ENCODE results near the gene CRISP2. TPM values are rescaled to one million over a fixed set of nuclear protein-coding genes. Genes with fewer than 3 reads are reported as not detected.

The CRISP2 gene
- total and polyA plus RNA-seq, 2 of the 8 experiments (the other 6 are each of a cell fraction or from before 2014, with no cell fraction given) = 0.06 TPM; not detected in 1

DNA sequence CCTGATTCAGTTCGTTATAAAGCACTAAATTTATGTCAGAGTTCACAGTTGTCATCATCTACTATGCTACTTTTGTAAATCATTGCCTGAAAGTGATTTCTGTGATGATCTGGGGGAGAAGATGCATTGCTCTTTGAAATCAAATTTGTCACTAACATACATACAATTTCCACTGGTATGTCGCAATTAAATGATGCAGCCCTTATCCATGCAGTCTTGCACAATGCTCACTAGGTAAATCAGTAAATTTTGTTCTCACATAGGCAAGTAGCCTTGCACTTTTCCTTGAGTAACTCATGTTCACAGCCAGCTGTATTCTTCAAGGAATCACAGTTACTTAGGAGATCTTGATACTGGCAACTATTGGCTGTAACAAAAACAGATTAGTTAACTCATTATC, 20.8 kb downstream of the CRISP2 start:
- TF ChIP-seq PHF8 (conservative IDR thresholded peaks at IDR 0.05; ENCODE audit: low read depth, low read length) = no peak
- TF ChIP-seq SIX5 (IDR thresholded peaks at IDR 0.05; ENCODE audit: low read depth, low read length) = no peak
- TF ChIP-seq TAF1 (IDR thresholded peaks at IDR 0.05; ENCODE audit: low read depth, low read length) = no peak
- TF ChIP-seq, protein P1, sequence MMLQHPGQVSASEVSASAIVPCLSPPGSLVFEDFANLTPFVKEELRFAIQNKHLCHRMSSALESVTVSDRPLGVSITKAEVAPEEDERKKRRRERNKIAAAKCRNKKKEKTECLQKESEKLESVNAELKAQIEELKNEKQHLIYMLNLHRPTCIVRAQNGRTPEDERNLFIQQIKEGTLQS (IDR thresholded peaks at IDR 0.05; ENCODE audit: insufficient read depth, low read depth, low read length) = no peak
- no peak for TF ChIP-seq TEAD4 (IDR thresholded peaks at IDR 0.05; ENCODE audit: low read depth, low read length)
- no peak for TF ChIP-seq EZH2 (IDR thresholded peaks at IDR 0.05; ENCODE audit: low read depth, low read length, severe bottlenecking)
- no peak for TF ChIP-seq HDAC2 (IDR thresholded peaks at IDR 0.05; ENCODE audit: borderline replicate concordance in 1 of 2, low read depth in 2 of 2, low read length in 2 of 2)
- no peak for TF ChIP-seq YY1 (IDR thresholded peaks at IDR 0.05; ENCODE audit: low read depth, low read length)
- no peak for TF ChIP-seq EGR1 (IDR thresholded peaks at IDR 0.05; ENCODE audit: borderline replicate concordance, low read depth, low read length)
- no peak for TF ChIP-seq TCF12 (IDR thresholded peaks at IDR 0.05; ENCODE audit: low read depth, low read length)
- TF ChIP-seq KDM4A (IDR thresholded peaks at IDR 0.05; ENCODE audit: low read depth, low read length, severe bottlenecking) = no peak
- no peak for TF ChIP-seq SP2 (IDR thresholded peaks at IDR 0.05; ENCODE audit: low read length)
- no peak for TF ChIP-seq SP4 (IDR thresholded peaks at IDR 0.05; ENCODE audit: low read length)
- TF ChIP-seq EP300 (IDR thresholded peaks at IDR 0.05; ENCODE audit: borderline replicate concordance in 1 of 2, low read depth in 2 of 2, low read length in 2 of 2) = no peak
- no peak for TF ChIP-seq SIRT6 (IDR thresholded peaks at IDR 0.05; ENCODE audit: low read length)
- DNase-seq (ENCODE audit: low read depth in 1 of 2, low spot score in 2 of 2) = no peak

More for the DNA sequence above, 20.8 kb downstream of the CRISP2 start:
- H3K56ac ChIP-seq (replicated peaks; ENCODE audit: insufficient read length, low read depth, low read length) = no peak overlapping the region
- H3K79me2 ChIP-seq (ENCODE audit: control insufficient read depth in 1 of 2, insufficient read depth in 2 of 2, low read length in 2 of 2) = no peaks in the 10 kb centered on the region
- H3K4me3 ChIP-seq (ENCODE audit: extremely low read depth in 1 of 4, insufficient read depth in 2 of 4, low read depth in 3 of 4, low read length in 4 of 4) = no peak overlapping the region
- no peak overlapping the region for H2BK5ac ChIP-seq (ENCODE audit: low read depth, low read length)
- H2BK15ac ChIP-seq (ENCODE audit: low read length) = no peak overlapping the region
- no peak overlapping the region for H2AFZ ChIP-seq (ENCODE audit: low read length)
- no peak overlapping the region for H3K23ac ChIP-seq (ENCODE audit: insufficient read length)
- H2BK20ac ChIP-seq (ENCODE audit: low read length) = no peak overlapping the region
- no peak overlapping the region for H4K91ac ChIP-seq (replicated peaks; ENCODE audit: insufficient read length, low read length)
- 88% methylated on average over 2 of the region's 2 CpGs; no CpG with 5 or more reads in 1 of the 2 experiments for WGBS, 2 experiments (ENCODE audit: extremely low coverage in 1 of 2, insufficient coverage in 1 of 2, insufficient read length in 1 of 2, insufficient replicate concordance in 2 of 2, low coverage in 1 of 2, low lambda C conversion rate in 2 of 2, missing lambda C conversion rate in 1 of 2)
- H3K4me1 ChIP-seq (replicated peaks in 1 of 4; ENCODE audit: control insufficient read depth in 3 of 4, insufficient read depth in 4 of 4, low read length in 3 of 4) = no peaks in the 10 kb centered on the region
- H3K27ac ChIP-seq (ENCODE audit: low read depth, low read length) = no peak overlapping the region
- H2AK5ac ChIP-seq (ENCODE audit: low read depth, low read length) = no peak overlapping the region
- ChIA-PET CTCF (ENCODE audit: partially characterized antibody) (no interaction called here), POLR2A (ENCODE audit: partially characterized antibody) (no interaction called here)
- H3K4ac ChIP-seq (replicated peaks; ENCODE audit: insufficient read length, low read depth, low read length) = no peak overlapping the region
- no peak overlapping the region for H2BK12ac ChIP-seq (ENCODE audit: low read depth, low read length)
- no peaks in the 10 kb centered on the region; a peak in 2 of 4 replicates for H3K9me3 ChIP-seq (ENCODE audit: insufficient read depth in 2 of 2, low read depth in 1 of 2, low read length in 1 of 2)
- H3K14ac ChIP-seq (ENCODE audit: insufficient read length) = no peak overlapping the region
- H4K5ac ChIP-seq (ENCODE audit: insufficient read length, low read depth, low read length) = no peak overlapping the region
- H3K23me2 ChIP-seq (ENCODE audit: low read depth, low read length) = no peaks in the 10 kb centered on the region
- no peak for FAIRE-seq
- no peak overlapping the region for H3K18ac ChIP-seq (ENCODE audit: extremely low read depth, low read length)
- no peaks in the 10 kb centered on the region for H3K79me1 ChIP-seq (ENCODE audit: low read depth, low read length)
- no peak overlapping the region for H3K4me2 ChIP-seq (ENCODE audit: insufficient read depth in 1 of 2, low read depth in 2 of 2, low read length in 2 of 2)
- no peaks in the 10 kb centered on the region for H3K36me3 ChIP-seq (ENCODE audit: control insufficient read depth in 2 of 4, insufficient read depth in 4 of 4, low read length in 3 of 4)
- H3K9ac ChIP-seq (replicated peaks in 1 of 4; ENCODE audit: extremely low read depth in 1 of 4, low read depth in 3 of 4, low read length in 3 of 4) = no peak overlapping the region
- H4K20me1 ChIP-seq (replicated peaks in 1 of 2; ENCODE audit: control insufficient read depth in 1 of 2, insufficient read depth in 2 of 2, low read length in 2 of 2) = no peaks in the 10 kb centered on the region
- no peak overlapping the region for H2BK120ac ChIP-seq (replicated peaks; ENCODE audit: low read depth, low read length)
- H3K27me3 ChIP-seq (replicated peaks in 1 of 4; ENCODE audit: control insufficient read depth in 3 of 4, extremely low read depth in 1 of 4, insufficient read depth in 3 of 4, low read length in 3 of 4) = no peaks in the 10 kb centered on the region
- no peak overlapping the region for H4K8ac ChIP-seq (ENCODE audit: extremely low read depth, insufficient read depth, low read length)

Data from H1 (cell line).